ENCODE measurements around the gene PNPLA6. TPM values are rescaled to one million over a fixed set of nuclear protein-coding genes. Genes with fewer than 3 reads are reported as not detected.

Gene PNPLA6
- total RNA-seq, 1 experiment from 2014 or later: 60.1 TPM

GRCh38 chr19:7512400-7512851 lies 23.1 kb upstream of the PNPLA6 start:
- H3K4me3 Mint-ChIP-seq (ENCODE audit: low read depth, unreplicated experiment): no peak overlapping the region
- no peaks in the 10 kb centered on the region for H3K9me3 Mint-ChIP-seq (ENCODE audit: low read depth, unreplicated experiment)
- no peak overlapping the region for H3K27ac Mint-ChIP-seq (ENCODE audit: unreplicated experiment)
- intact Hi-C loops (cut with micrococcal nuclease; ENCODE audit: unreplicated experiment): no loop called here
- BruUV-seq (replicated peaks): no TSS peak
- H3K27me3 Mint-ChIP-seq (ENCODE audit: unreplicated experiment): peaks cover 25% of the 10 kb centered on the region
- CTCF ChIA-PET: interaction anchor here (0.5 kb wide), 1 partner anchor 208 kb away, joined by 3 read pairs; no protein-coding TSS in a partner anchor
- peaks cover 10% of the 10 kb centered on the region for H3K4me1 Mint-ChIP-seq (ENCODE audit: low read depth, unreplicated experiment)
- TF ChIP-seq CTCF (IDR thresholded peaks at IDR 0.05; ENCODE audit: unreplicated experiment): no peak
- no peak for DNase-seq
- H3K36me3 Mint-ChIP-seq (ENCODE audit: insufficient read depth, unreplicated experiment): peaks cover 14% of the 10 kb centered on the region

GRCh38 chr19:7513809-7514642 lies 21.5 kb upstream of the PNPLA6 start:
- H3K36me3 Mint-ChIP-seq (ENCODE audit: insufficient read depth, unreplicated experiment): peaks cover 14% of the 10 kb centered on the region
- intact Hi-C loops (cut with micrococcal nuclease; ENCODE audit: unreplicated experiment): no loop called here
- peaks cover 25% of the 10 kb centered on the region for H3K27me3 Mint-ChIP-seq (ENCODE audit: unreplicated experiment)
- H3K27ac Mint-ChIP-seq (ENCODE audit: unreplicated experiment): no peak overlapping the region
- no peak for TF ChIP-seq CTCF (IDR thresholded peaks at IDR 0.05; ENCODE audit: unreplicated experiment)
- peaks cover 10% of the 10 kb centered on the region for H3K4me1 Mint-ChIP-seq (ENCODE audit: low read depth, unreplicated experiment)
- CTCF ChIA-PET: no interaction called here
- BruUV-seq (replicated peaks): no TSS peak
- DNase-seq: no peak
- H3K4me3 Mint-ChIP-seq (ENCODE audit: low read depth, unreplicated experiment): no peak overlapping the region
- H3K9me3 Mint-ChIP-seq (ENCODE audit: low read depth, unreplicated experiment): no peaks in the 10 kb centered on the region

- intact Hi-C loops (cut with micrococcal nuclease; ENCODE audit: unreplicated experiment): no loop called here
- BruUV-seq (replicated peaks): no TSS peak
- Mint-ChIP-seq H3K27ac (ENCODE audit: unreplicated experiment) (peak overlapping the region; percentile 83), H3K9me3 (ENCODE audit: low read depth, unreplicated experiment) (no peaks in the 10 kb centered on the region), H3K4me1 (ENCODE audit: low read depth, unreplicated experiment) (peaks cover 10% of the 10 kb centered on the region), H3K4me3 (ENCODE audit: low read depth, unreplicated experiment) (peak overlapping the region; percentile 76), H3K27me3 (ENCODE audit: unreplicated experiment) (peaks cover 14% of the 10 kb centered on the region), H3K36me3 (ENCODE audit: insufficient read depth, unreplicated experiment) (peaks cover 14% of the 10 kb centered on the region)
- CTCF ChIA-PET: no interaction called here
- no peak for TF ChIP-seq CTCF (IDR thresholded peaks at IDR 0.05; ENCODE audit: unreplicated experiment)
- DNase-seq: no peak
Observed at GRCh38 chr19:7515110-7515644, 20.3 kb upstream of the PNPLA6 start.

GRCh38 chr19:7515645-7516151 lies 19.8 kb upstream of the PNPLA6 start, which contains the start of gene ZNF358:
TSS of gene ZNF358 (plus strand) at chr19:7516103. CDS start at chr19:7519243, 3,140 bp downstream.
- peak; percentile 60 for DNase-seq
- Mint-ChIP-seq H3K4me3 (ENCODE audit: low read depth, unreplicated experiment) (peak within 1 kb of the TSS; percentile 76), H3K36me3 (ENCODE audit: insufficient read depth, unreplicated experiment) (peaks cover 18% of the 10 kb centered on the region), H3K9me3 (ENCODE audit: low read depth, unreplicated experiment) (no peaks in the 10 kb centered on the region), H3K27ac (ENCODE audit: unreplicated experiment) (peak within 1 kb of the TSS; percentile 83), H3K4me1 (ENCODE audit: low read depth, unreplicated experiment) (peaks cover 10% of the 10 kb centered on the region), H3K27me3 (ENCODE audit: unreplicated experiment) (peaks cover 13% of the 10 kb centered on the region)
- TF ChIP-seq CTCF (IDR thresholded peaks at IDR 0.05; ENCODE audit: unreplicated experiment): no peak
- intact Hi-C loops (cut with micrococcal nuclease; ENCODE audit: unreplicated experiment): no loop called here
- no TSS peak for BruUV-seq (replicated peaks)
- CTCF ChIA-PET: no interaction called here

Data from Calu3 (cell line).